DND-41 (cell line): ENCODE data around the gene YPEL1.

ENCODE experiments used
- ATAC-seq: fragments of 200-7000 bp; cut with Tn5 transposase; 3 replicates; pipeline ENCODE4 v1.9.1; 2021; ENCODE audit warnings: low read depth; ENCODE audit not compliant: insufficient read depth
- DNase-seq: peaks from one replicate; pipeline ENCODE4 v3.0.0-alpha.2; 2020
- H2AFZ ChIP-seq: 2 replicates; pipeline ENCODE4 v1.6.0; 2012; ENCODE audit warnings: low read depth, low read length
- H3K27ac ChIP-seq: 2 replicates; pipeline ENCODE4 v1.5.1; 2012; ENCODE audit warnings: low read length, inconsistent platforms
- H3K27me3 ChIP-seq: fragments of 200-600 bp; sonication (generic); 2 replicates; pipeline ENCODE4 v1.6.0; 2012; ENCODE audit warnings: low read length, mild to moderate bottlenecking, inconsistent platforms; ENCODE audit not compliant: insufficient read depth, poor library complexity
- H3K36me3 ChIP-seq: 2 replicates; pipeline ENCODE4 v1.5.1; 2012; ENCODE audit warnings: low read length, inconsistent platforms; ENCODE audit not compliant: insufficient read depth
- H3K4me1 ChIP-seq: 2 replicates; pipeline ENCODE4 v1.5.1; 2012; ENCODE audit warnings: mild to moderate bottlenecking, low read length; ENCODE audit not compliant: insufficient read depth
- H3K4me2 ChIP-seq: 2 replicates; pipeline ENCODE4 v1.6.0; 2012; ENCODE audit warnings: mild to moderate bottlenecking, moderate library complexity, low read length, inconsistent platforms; ENCODE audit not compliant: insufficient read depth
- H3K4me3 ChIP-seq, 2 experiments: fragments of 200-600 bp in 1 of 2; shearing (Covaris generic) in 1 of 2; 2 replicates each; pipeline ENCODE4 v1.5.1; 2012 to 2016; ENCODE audit warnings: inconsistent platforms in 2 of 2, low read length in 2 of 2, mild to moderate bottlenecking in 2 of 2, low read depth in 1 of 2, moderate library complexity in 1 of 2
- H3K79me2 ChIP-seq: 2 replicates; pipeline ENCODE4 v1.6.0; 2012; ENCODE audit warnings: low read length, inconsistent platforms; ENCODE audit not compliant: insufficient read depth
- H3K9ac ChIP-seq: 2 replicates; pipeline ENCODE4 v1.6.0; 2012; ENCODE audit warnings: low read depth, mild to moderate bottlenecking, inconsistent platforms, low read length, moderate library complexity
- H3K9me3 ChIP-seq: 2 replicates; pipeline ENCODE4 v1.5.1; 2012; ENCODE audit warnings: low read length, moderate library complexity, mild to moderate bottlenecking, inconsistent platforms; ENCODE audit not compliant: insufficient read depth, severe bottlenecking
- H4K20me1 ChIP-seq: 2 replicates; pipeline ENCODE4 v1.6.0; 2012; ENCODE audit warnings: low read length; ENCODE audit not compliant: insufficient read depth
- EZH2 ChIP-seq: IDR thresholded peaks from 3 replicates; pipeline ENCODE4 v1.6.1; 2012; ENCODE audit warnings: borderline replicate concordance, low read depth, mild to moderate bottlenecking, moderate library complexity, low read length, inconsistent platforms; ENCODE audit not compliant: severe bottlenecking
- TF ChIP-seq, protein P1 (sequence below): IDR thresholded peaks from 2 replicates; pipeline ENCODE4 v1.5.1; 2012; ENCODE audit warnings: borderline replicate concordance, low read length, moderate library complexity, mild to moderate bottlenecking; ENCODE audit not compliant: poor library complexity, severe bottlenecking; ENCODE audit errors: extremely low read depth

YPEL1 gene

DNA sequence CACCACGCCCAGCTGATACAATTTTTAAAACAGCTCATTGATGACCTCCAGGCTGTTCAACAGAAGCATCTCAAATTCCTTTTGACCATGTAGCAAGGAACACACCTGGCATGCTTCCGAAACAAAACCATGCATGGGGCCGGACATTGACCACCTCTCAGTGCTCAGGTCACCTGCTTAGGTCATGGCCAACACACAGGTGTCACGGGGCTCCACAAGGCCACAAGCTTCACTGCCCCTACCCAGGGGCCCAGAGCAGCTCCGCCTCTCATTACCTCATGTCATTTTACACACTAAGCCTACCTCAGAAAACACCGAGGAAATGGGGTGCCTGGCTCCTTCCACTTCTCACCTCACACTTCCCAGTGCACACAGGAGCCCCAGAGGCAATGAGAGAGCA is 26.6 kb downstream of the YPEL1 start:
- Histone ChIP-seq H3K36me3 (peaks cover 49% of the 10 kb centered on the region), H3K27ac (no peak overlapping the region), H3K79me2 (peaks cover 23% of the 10 kb centered on the region), H4K20me1 (peaks cover 12% of the 10 kb centered on the region), H3K27me3 (no peaks in the 10 kb centered on the region), H3K4me1 (no peaks in the 10 kb centered on the region), H2AFZ (no peak overlapping the region), H3K9me3 (no peaks in the 10 kb centered on the region), H3K4me2 (no peak overlapping the region), H3K4me3 (no peak overlapping the region), H3K9ac (no peak overlapping the region)
- TF ChIP-seq, protein P1, sequence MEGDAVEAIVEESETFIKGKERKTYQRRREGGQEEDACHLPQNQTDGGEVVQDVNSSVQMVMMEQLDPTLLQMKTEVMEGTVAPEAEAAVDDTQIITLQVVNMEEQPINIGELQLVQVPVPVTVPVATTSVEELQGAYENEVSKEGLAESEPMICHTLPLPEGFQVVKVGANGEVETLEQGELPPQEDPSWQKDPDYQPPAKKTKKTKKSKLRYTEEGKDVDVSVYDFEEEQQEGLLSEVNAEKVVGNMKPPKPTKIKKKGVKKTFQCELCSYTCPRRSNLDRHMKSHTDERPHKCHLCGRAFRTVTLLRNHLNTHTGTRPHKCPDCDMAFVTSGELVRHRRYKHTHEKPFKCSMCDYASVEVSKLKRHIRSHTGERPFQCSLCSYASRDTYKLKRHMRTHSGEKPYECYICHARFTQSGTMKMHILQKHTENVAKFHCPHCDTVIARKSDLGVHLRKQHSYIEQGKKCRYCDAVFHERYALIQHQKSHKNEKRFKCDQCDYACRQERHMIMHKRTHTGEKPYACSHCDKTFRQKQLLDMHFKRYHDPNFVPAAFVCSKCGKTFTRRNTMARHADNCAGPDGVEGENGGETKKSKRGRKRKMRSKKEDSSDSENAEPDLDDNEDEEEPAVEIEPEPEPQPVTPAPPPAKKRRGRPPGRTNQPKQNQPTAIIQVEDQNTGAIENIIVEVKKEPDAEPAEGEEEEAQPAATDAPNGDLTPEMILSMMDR = no peak
- TF ChIP-seq EZH2 = no peak
- ATAC-seq (no peak), DNase-seq (no peak)

DNA sequence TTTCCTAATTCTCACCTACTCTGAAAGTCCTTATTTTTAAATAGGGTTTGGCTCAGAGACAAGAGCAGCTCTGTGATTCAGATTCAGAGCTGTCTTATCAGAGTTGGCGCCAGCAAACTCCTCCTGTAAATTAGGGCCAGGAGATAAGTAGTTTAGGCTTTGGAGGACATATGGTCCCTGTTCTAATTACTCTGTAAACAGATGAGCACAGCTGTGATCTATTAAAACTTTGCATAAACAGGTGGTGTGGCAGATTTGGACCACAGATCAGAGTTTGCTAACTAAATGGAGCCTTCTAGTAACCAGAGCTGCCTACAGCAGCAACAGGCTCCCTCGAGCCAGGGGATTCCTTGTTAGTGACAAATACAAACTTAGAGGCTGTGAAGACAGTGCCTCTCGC is 27.9 kb downstream of the YPEL1 start:
- DNase-seq = no peak
- no peak overlapping the region for H3K4me2 ChIP-seq
- peaks cover 16% of the 10 kb centered on the region for H3K79me2 ChIP-seq
- H3K9me3 ChIP-seq = no peaks in the 10 kb centered on the region
- no peak for TF ChIP-seq EZH2
- TF ChIP-seq, protein P1 = no peak
- no peak for ATAC-seq
- no peak overlapping the region for H3K9ac ChIP-seq
- no peak overlapping the region for H3K27ac ChIP-seq
- H3K4me3 ChIP-seq = no peak overlapping the region
- no peaks in the 10 kb centered on the region for H3K4me1 ChIP-seq
- H2AFZ ChIP-seq = no peak overlapping the region
- H3K27me3 ChIP-seq = no peaks in the 10 kb centered on the region
- H4K20me1 ChIP-seq = peaks cover 5% of the 10 kb centered on the region; the same call in 1 of the 2 replicates
- H3K36me3 ChIP-seq = peaks cover 54% of the 10 kb centered on the region

- Histone ChIP-seq H3K4me3 (no peak overlapping the region), H3K9ac (no peak overlapping the region), H3K36me3 (peaks cover 72% of the 10 kb centered on the region), H3K27me3 (no peaks in the 10 kb centered on the region), H3K9me3 (no peaks in the 10 kb centered on the region), H3K4me1 (no peaks in the 10 kb centered on the region), H3K79me2 (no peaks in the 10 kb centered on the region), H3K27ac (no peak overlapping the region), H2AFZ (no peak overlapping the region), H4K20me1 (0 out of 2 replicates have a peak, but pooled peaks cover 2% of the 10 kb centered on the region), H3K4me2 (no peak overlapping the region)
- TF ChIP-seq, protein P1 = no peak
- no peak for TF ChIP-seq EZH2
- ATAC-seq (no peak), DNase-seq (no peak)
Measured at GRCh38 chr22:21703684-21704316, 31.8 kb downstream of the YPEL1 start.
